Measurements from ENCODE around the gene ROBO1.

- TF ChIP-seq CTCF (IDR thresholded peaks at IDR 0.05; ENCODE audit: insufficient read depth, low read length, poor library complexity, severe bottlenecking), result no peak
- no peak for TF ChIP-seq EZH2phosphoT487 (conservative IDR thresholded peaks at IDR 0.05; ENCODE audit: low read length)
Observed at GRCh38 chr3:78613421-78613879, 1154.3 kb downstream of the ROBO1 start.
